GM12872 (cell line): ENCODE data around the gene TSHZ2.

ENCODE experiments used
- CTCF ChIP-seq: IDR thresholded peaks from 3 replicates; pipeline ENCODE4 v1.5.1; 2011; ENCODE audit warnings: low read depth, mild to moderate bottlenecking, low read length, moderate library complexity; ENCODE audit not compliant: insufficient read depth

Gene TSHZ2

GRCh38 chr20:52948491-52948890, 23.7 kb upstream of the TSHZ2 start:
- TF ChIP-seq CTCF: no peak

GRCh38 chr20:52953020-52953419, 19.1 kb upstream of the TSHZ2 start:
- TF ChIP-seq CTCF: no peak

- TF ChIP-seq CTCF: no peak
These were observed 17.3 kb upstream of the TSHZ2 start for GRCh38 chr20:52954849-52955248.

GRCh38 chr20:52958211-52958610, 13.9 kb upstream of the TSHZ2 start:
- no peak for TF ChIP-seq CTCF

- no peak for TF ChIP-seq CTCF
These were observed 13.0 kb upstream of the TSHZ2 start for GRCh38 chr20:52959125-52959524.

GRCh38 chr20:52962183-52962582, 10.0 kb upstream of the TSHZ2 start:
- TF ChIP-seq CTCF: no peak

- TF ChIP-seq CTCF: no peak
These were observed 9.0 kb upstream of the TSHZ2 start for GRCh38 chr20:52963131-52963530.

- no peak for TF ChIP-seq CTCF
These were observed 8.0 kb upstream of the TSHZ2 start for GRCh38 chr20:52964131-52964530.
